ENCODE measurements around the gene CCDC201.
"Not testable (repeated sequence)": the region's sequence is repeated elsewhere in the genome, so short reads cannot be mapped to it uniquely, and the experiment has no call there.

Gene CCDC201

GRCh38 chr7:45874408-45875131 lies 1.7 kb upstream of the CCDC201 start:
- DNase-seq: no peak

GRCh38 chr7:45873355-45873754 lies 473 bp upstream of the CCDC201 start:
- no peak for DNase-seq

- peak in 2 of 4 experiments; percentile 5 to 8 for DNase-seq
These were observed 507 bp downstream of the CCDC201 start for GRCh38 chr7:45872116-45873034.

GRCh38 chr7:45869426-45869825 lies 3.5 kb downstream of the CCDC201 start:
- DNase-seq: no peak

- no peak for DNase-seq
These were observed 5.4 kb downstream of the CCDC201 start for GRCh38 chr7:45867471-45867870.

- DNase-seq: no peak
These were observed 7.1 kb downstream of the CCDC201 start for GRCh38 chr7:45865594-45866410.

GRCh38 chr7:45863715-45864114 lies 9.2 kb downstream of the CCDC201 start:
- DNase-seq: no peak

GRCh38 chr7:45856888-45857287 lies 16.0 kb downstream of the CCDC201 start:
- DNase-seq: not testable (repeated sequence)

- not testable (repeated sequence) for DNase-seq
These were observed 17.2 kb downstream of the CCDC201 start for GRCh38 chr7:45855680-45856079.

GRCh38 chr7:45853491-45853890 lies 19.4 kb downstream of the CCDC201 start:
- DNase-seq: not testable (repeated sequence)

GRCh38 chr7:45852984-45853383 lies 19.9 kb downstream of the CCDC201 start:
- not testable (repeated sequence) for DNase-seq

GRCh38 chr7:45848734-45849133 lies 24.1 kb downstream of the CCDC201 start:
- not testable (repeated sequence) for DNase-seq

GRCh38 chr7:45846536-45846935 lies 26.3 kb downstream of the CCDC201 start:
- not testable (repeated sequence) for DNase-seq

GRCh38 chr7:45841926-45842717 lies 30.8 kb downstream of the CCDC201 start:
- not testable (repeated sequence) for DNase-seq

GRCh38 chr7:45838852-45839251 lies 34.0 kb downstream of the CCDC201 start:
- DNase-seq: not testable (repeated sequence)

- not testable (repeated sequence) for DNase-seq
These were observed 40.3 kb downstream of the CCDC201 start for GRCh38 chr7:45832433-45833177.

- not testable (repeated sequence) for DNase-seq
These were observed 43.0 kb downstream of the CCDC201 start for GRCh38 chr7:45829846-45830245.

GRCh38 chr7:45827731-45828130 lies 45.2 kb downstream of the CCDC201 start:
- not testable (repeated sequence) for DNase-seq

- DNase-seq: not testable (repeated sequence)
These were observed 46.3 kb downstream of the CCDC201 start for GRCh38 chr7:45826550-45826949.

- DNase-seq: not testable (repeated sequence)
These were observed 54.1 kb downstream of the CCDC201 start for GRCh38 chr7:45818763-45819162.

GRCh38 chr7:45817913-45818312 lies 55.0 kb downstream of the CCDC201 start:
- not testable (repeated sequence) for DNase-seq

All from suppressor macrophage (primary cell).